Sigmoid colon (tissue), 3 donors: ENCODE results near the gene LINC00305.

Source experiments
- POLR2A ChIP-seq, 2 donors: fragments of 450-650 bp; IDR thresholded peaks; one replicate each; pipeline ENCODE4 v1.6.1; 2016; ENCODE audit warnings: antibody characterized with exemption in 2 of 2, mild to moderate bottlenecking in 2 of 2, moderate library complexity in 2 of 2
- TF ChIP-seq, protein P1 (sequence below), 4 experiments: fragments of 450-650 bp in 3 of 4; fragments of 200-600 bp in 1 of 4; IDR thresholded peaks; one replicate each; pipeline ENCODE4 v1.5.1; 2016 to 2019; ENCODE audit warnings: antibody characterized with exemption in 4 of 4, mild to moderate bottlenecking in 3 of 4, moderate library complexity in 2 of 4

DNA sequence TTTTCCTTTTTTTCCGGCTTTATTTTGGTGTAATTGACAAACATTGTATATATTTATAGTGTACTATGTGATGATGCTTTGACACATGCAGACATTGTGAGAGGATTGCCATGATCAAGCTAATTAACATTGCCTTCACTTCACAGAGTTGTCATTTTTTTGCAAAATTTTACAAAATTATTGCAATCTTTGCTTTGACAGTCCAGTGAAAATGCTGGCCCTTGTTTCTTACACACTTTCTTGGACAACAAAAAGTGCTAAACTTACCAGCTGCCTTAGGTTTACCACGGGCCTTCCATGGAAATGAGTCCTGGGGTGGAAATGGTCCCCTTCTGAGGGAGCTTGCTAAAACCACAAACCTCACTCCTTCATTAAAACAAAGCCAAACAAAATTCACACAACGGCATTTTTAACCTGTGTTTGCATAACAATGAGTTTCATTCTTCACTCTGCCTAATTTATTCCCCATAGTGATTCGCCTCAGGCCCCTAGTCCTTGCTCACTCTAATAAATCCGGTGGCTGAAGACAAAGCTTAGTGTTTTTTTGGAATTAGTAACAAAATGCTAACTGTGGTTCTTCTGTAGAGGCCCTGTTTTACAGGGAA lies 32.2 kb downstream of the LINC00305 start:
- no peak for TF ChIP-seq POLR2A (IDR thresholded peaks at IDR 0.05)
- TF ChIP-seq, protein P1, sequence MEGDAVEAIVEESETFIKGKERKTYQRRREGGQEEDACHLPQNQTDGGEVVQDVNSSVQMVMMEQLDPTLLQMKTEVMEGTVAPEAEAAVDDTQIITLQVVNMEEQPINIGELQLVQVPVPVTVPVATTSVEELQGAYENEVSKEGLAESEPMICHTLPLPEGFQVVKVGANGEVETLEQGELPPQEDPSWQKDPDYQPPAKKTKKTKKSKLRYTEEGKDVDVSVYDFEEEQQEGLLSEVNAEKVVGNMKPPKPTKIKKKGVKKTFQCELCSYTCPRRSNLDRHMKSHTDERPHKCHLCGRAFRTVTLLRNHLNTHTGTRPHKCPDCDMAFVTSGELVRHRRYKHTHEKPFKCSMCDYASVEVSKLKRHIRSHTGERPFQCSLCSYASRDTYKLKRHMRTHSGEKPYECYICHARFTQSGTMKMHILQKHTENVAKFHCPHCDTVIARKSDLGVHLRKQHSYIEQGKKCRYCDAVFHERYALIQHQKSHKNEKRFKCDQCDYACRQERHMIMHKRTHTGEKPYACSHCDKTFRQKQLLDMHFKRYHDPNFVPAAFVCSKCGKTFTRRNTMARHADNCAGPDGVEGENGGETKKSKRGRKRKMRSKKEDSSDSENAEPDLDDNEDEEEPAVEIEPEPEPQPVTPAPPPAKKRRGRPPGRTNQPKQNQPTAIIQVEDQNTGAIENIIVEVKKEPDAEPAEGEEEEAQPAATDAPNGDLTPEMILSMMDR (IDR thresholded peaks at IDR 0.05), result no peak
